ENCODE data around the gene PKHD1. TPM values are rescaled to one million over a fixed set of nuclear protein-coding genes. Genes with fewer than 3 reads are reported as not detected.

PKHD1 gene
- total and polyA plus RNA-seq, 2 of the 8 experiments (the other 6 are each of a cell fraction or from before 2014, with no cell fraction given) = 0.06 to 0.09 TPM

DNA sequence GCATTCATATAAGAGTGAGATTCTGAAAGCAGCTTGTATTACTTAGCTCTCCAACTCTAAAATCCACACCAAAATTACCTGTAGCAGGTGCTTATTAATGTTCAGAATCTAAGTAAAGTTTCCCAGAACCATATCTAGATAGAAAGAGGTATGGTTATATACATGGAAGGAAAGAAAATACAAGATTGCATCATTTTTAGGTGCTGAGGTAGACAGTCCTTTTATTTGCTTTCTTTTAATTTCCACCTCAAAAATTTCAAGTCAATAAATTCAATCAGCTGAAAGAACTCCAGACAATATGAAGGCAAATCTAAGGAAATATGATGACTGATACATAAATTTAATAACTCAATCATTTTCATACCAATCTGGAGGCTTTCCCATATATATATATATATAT lies 521.9 kb downstream of the PKHD1 start (continued):
- TF ChIP-seq, protein P1, sequence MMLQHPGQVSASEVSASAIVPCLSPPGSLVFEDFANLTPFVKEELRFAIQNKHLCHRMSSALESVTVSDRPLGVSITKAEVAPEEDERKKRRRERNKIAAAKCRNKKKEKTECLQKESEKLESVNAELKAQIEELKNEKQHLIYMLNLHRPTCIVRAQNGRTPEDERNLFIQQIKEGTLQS (IDR thresholded peaks at IDR 0.05; ENCODE audit: insufficient read depth, low read depth, low read length) = no peak
- no peak for TF ChIP-seq TCF12 (IDR thresholded peaks at IDR 0.05; ENCODE audit: low read depth, low read length)
- no peak for TF ChIP-seq SP1 (IDR thresholded peaks at IDR 0.05; ENCODE audit: low read depth, low read length)
- TF ChIP-seq RAD21 (IDR thresholded peaks at IDR 0.05 in 1 of 2, conservative IDR thresholded peaks at IDR 0.05 in 1 of 2; ENCODE audit: low read depth in 2 of 2, low read length in 2 of 2) = no peak
- TF ChIP-seq RXRA (IDR thresholded peaks at IDR 0.05; ENCODE audit: insufficient read depth, low read depth, low read length) = no peak
- no peak for TF ChIP-seq TAF7 (optimal IDR thresholded peaks at IDR 0.05; ENCODE audit: borderline replicate concordance, low read depth, low read length)
- no peak for TF ChIP-seq CTBP2 (IDR thresholded peaks at IDR 0.05; ENCODE audit: borderline replicate concordance, insufficient read depth, insufficient read length, low read length)

Small RNAs within 50 kb of the gene (small RNA-seq; reads per million reads assigned to genes)
- gene RN7SL580P (ENCODE audit: insufficient read depth) = not detected

Other genes with a start within 250 kb of the PKHD1 start
- not detected in 2 replicates for gene IL17A, start 98.8 kb upstream of the PKHD1 start, total RNA-seq (2021; fragmentation: NEBNext Ultra II Directional; extraction: Animal tissue kit (Norgen Biotek cat#: 25700))
- not detected in 2 replicates for gene IL17A, start 98.8 kb upstream of the PKHD1 start, polyA plus RNA-seq (2011; rRNA removed)
- gene IL17F, start 156.9 kb upstream of the PKHD1 start, total RNA-seq (2021; fragmentation: NEBNext Ultra II Directional; extraction: Animal tissue kit (Norgen Biotek cat#: 25700)) = not detected in 2 replicates
- gene IL17F, start 156.9 kb upstream of the PKHD1 start, polyA plus RNA-seq (2011; rRNA removed) = 0.08 TPM in 1 of 2 replicates, not detected in the other
- 293 TPM in 2 replicates for gene MCM3, start 197.1 kb upstream of the PKHD1 start, total RNA-seq (2021; fragmentation: NEBNext Ultra II Directional; extraction: Animal tissue kit (Norgen Biotek cat#: 25700))
- 262 and 275 TPM in 2 replicates for gene MCM3, start 197.1 kb upstream of the PKHD1 start, polyA plus RNA-seq (2011; rRNA removed)

Data from H1 (cell line).